HCEC 1CT (cell line): Measurements from ENCODE around the gene DAPK3.
A peak's percentile ranks its signal among the peaks of the same experiment; 100 is the strongest.
"Not testable (repeated sequence)": the region's sequence is repeated elsewhere in the genome, so short reads cannot be mapped to it uniquely, and the experiment has no call there.

Experiments used
- DNase-seq: peaks from one replicate; pipeline ENCODE4 v3.0.0-alpha.2; 2017

Gene DAPK3

GRCh38 chr19:3970808-3971598, at the start of gene DAPK3:
Gene DAPK3, minus strand, starts transcription at chr19:3971099. Its CDS starts 1,364 bp downstream, at chr19:3969735.
- DNase-seq, result peak; percentile 97

GRCh38 chr19:4019578-4019977, 48.7 kb upstream of the DAPK3 start:
- DNase-seq, result no peak

GRCh38 chr19:4018775-4019504, 48.0 kb upstream of the DAPK3 start:
- no peak for DNase-seq

GRCh38 chr19:4018140-4018613, 47.3 kb upstream of the DAPK3 start:
- no peak for DNase-seq

GRCh38 chr19:4016903-4017638, 46.2 kb upstream of the DAPK3 start:
- no peak for DNase-seq

- no peak for DNase-seq
Measured at GRCh38 chr19:4016486-4016885, 45.6 kb upstream of the DAPK3 start.

GRCh38 chr19:4015705-4016402, 45.0 kb upstream of the DAPK3 start:
- no peak for DNase-seq

GRCh38 chr19:4014541-4015491, 43.9 kb upstream of the DAPK3 start:
- DNase-seq, result no peak

- no peak for DNase-seq
Measured at GRCh38 chr19:4013886-4014540, 43.1 kb upstream of the DAPK3 start.

- DNase-seq, result no peak
Measured at GRCh38 chr19:4012975-4013634, 42.2 kb upstream of the DAPK3 start.

GRCh38 chr19:4012092-4012974, 41.4 kb upstream of the DAPK3 start:
- DNase-seq, result no peak

GRCh38 chr19:4011430-4011829, 40.5 kb upstream of the DAPK3 start:
- not testable (repeated sequence) for DNase-seq

GRCh38 chr19:4010808-4011110, 39.9 kb upstream of the DAPK3 start:
- DNase-seq, result no peak

GRCh38 chr19:4009990-4010807, 39.3 kb upstream of the DAPK3 start:
- peak; percentile 9 for DNase-seq

GRCh38 chr19:4007836-4008539, 37.1 kb upstream of the DAPK3 start:
- DNase-seq, result no peak

GRCh38 chr19:4007021-4007835, 36.3 kb upstream of the DAPK3 start, which contains the start of gene PIAS4:
Gene PIAS4, plus strand, starts transcription at chr19:4007736. Its CDS starts 25 bp downstream, at chr19:4007761.
- DNase-seq, result peak; percentile 91

GRCh38 chr19:4005436-4005835, 34.5 kb upstream of the DAPK3 start:
- DNase-seq, result not testable (repeated sequence)
